ENCODE results near the gene GANC.

DNA sequence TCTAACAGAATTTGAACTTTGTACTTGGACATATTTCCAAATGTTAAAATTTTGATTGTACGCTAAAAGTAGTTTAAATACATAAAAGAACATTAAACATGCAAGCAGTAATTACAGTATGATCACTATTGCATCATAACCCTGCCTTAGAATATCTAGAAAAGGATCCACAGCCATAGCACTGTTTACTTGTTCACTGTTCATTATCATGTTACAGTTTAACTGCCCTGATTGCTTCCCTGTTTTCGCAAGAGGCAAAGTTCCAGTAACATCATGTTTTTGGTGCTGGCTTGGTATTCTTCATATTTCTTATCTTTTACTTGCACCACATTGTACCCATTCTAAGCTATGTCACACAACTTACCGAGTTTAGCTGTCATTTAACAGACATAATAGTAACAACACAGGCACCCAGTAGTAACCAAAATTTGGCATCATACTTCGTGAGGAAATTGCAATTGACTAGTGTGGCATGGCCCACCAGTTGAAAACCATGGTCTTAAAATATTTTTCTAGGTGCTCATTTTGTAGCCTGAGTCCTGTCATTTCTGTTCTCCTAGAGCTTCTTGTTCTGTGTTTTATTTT lies 13.5 kb downstream of the GANC start:
- no peak for TF ChIP-seq EZH2 (IDR thresholded peaks at IDR 0.05; ENCODE audit: borderline replicate concordance, low read length)
- TF ChIP-seq, protein P1, sequence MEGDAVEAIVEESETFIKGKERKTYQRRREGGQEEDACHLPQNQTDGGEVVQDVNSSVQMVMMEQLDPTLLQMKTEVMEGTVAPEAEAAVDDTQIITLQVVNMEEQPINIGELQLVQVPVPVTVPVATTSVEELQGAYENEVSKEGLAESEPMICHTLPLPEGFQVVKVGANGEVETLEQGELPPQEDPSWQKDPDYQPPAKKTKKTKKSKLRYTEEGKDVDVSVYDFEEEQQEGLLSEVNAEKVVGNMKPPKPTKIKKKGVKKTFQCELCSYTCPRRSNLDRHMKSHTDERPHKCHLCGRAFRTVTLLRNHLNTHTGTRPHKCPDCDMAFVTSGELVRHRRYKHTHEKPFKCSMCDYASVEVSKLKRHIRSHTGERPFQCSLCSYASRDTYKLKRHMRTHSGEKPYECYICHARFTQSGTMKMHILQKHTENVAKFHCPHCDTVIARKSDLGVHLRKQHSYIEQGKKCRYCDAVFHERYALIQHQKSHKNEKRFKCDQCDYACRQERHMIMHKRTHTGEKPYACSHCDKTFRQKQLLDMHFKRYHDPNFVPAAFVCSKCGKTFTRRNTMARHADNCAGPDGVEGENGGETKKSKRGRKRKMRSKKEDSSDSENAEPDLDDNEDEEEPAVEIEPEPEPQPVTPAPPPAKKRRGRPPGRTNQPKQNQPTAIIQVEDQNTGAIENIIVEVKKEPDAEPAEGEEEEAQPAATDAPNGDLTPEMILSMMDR (conservative IDR thresholded peaks at IDR 0.05 in 1 of 2, IDR thresholded peaks at IDR 0.05 in 1 of 2; ENCODE audit: extremely low read depth in 1 of 2, insufficient read depth in 1 of 2, low read depth in 1 of 2, low read length in 2 of 2): no peak

All from mammary epithelial cell (primary cell).